Natural killer cell treated with Interleukin-12 subunit alpha and Interleukin-12 subunit beta and Interleukin-15 and Interleukin-18, amount 100 ng/mL, for 72 hours (primary cell): ENCODE results near the gene ADGRF4. TPM values are rescaled to one million over a fixed set of nuclear protein-coding genes. Genes with fewer than 3 reads are reported as not detected.
"Not testable (repeated sequence)": the region's sequence is repeated elsewhere in the genome, so short reads cannot be mapped to it uniquely, and the experiment has no call there.

Experiments used
- ATAC-seq, 2 donors: fragments of 150-1000 bp; cut with Tn5 transposase in 1 of 2; sonication (Bioruptor Pico), chemical (Tn5 transposase) in 1 of 2; 2 replicates each; pipeline ENCODE4 v1.10.0; 2021
- DNase-seq: peaks from one replicate; pipeline ENCODE4 v3.0.0; 2022; ENCODE audit warnings: low spot score
- H3K27ac Mint-ChIP-seq, 2 donors: 1 replicate in 1 of 2; 2 replicates in 1 of 2; pipeline ENCODE4 v1.8.0; 2022; ENCODE audit warnings: mixed read lengths in 2 of 2, mild to moderate bottlenecking in 1 of 2, moderate library complexity in 1 of 2
- H3K27me3 Mint-ChIP-seq, 2 donors: 1 replicate in 1 of 2; 2 replicates in 1 of 2; pipeline ENCODE4 v1.8.0; 2022; ENCODE audit warnings: mixed read lengths in 2 of 2
- H3K36me3 Mint-ChIP-seq: one replicate; pipeline ENCODE4 v1.8.0; 2022; ENCODE audit warnings: mixed read lengths
- H3K4me1 Mint-ChIP-seq, 2 donors: 1 replicate in 1 of 2; 2 replicates in 1 of 2; pipeline ENCODE4 v1.8.0; 2022; ENCODE audit warnings: low read depth in 2 of 2, mixed read lengths in 2 of 2, mild to moderate bottlenecking in 1 of 2
- H3K4me3 Mint-ChIP-seq: one replicate; pipeline ENCODE4 v1.8.0; 2022; ENCODE audit warnings: mixed read lengths
- H3K9me3 Mint-ChIP-seq: 2 replicates; pipeline ENCODE4 v1.8.0; 2022; ENCODE audit warnings: mixed read lengths
- total RNA-seq, 2 donors: library from RNA; stranded (reverse); gene quantifications; one replicate each; pipeline ENCODE4 v1.2.3, GENCODE V29; 2022

The ADGRF4 gene
- total RNA-seq, 2 donors from 2014 or later, result not detected

DNA sequence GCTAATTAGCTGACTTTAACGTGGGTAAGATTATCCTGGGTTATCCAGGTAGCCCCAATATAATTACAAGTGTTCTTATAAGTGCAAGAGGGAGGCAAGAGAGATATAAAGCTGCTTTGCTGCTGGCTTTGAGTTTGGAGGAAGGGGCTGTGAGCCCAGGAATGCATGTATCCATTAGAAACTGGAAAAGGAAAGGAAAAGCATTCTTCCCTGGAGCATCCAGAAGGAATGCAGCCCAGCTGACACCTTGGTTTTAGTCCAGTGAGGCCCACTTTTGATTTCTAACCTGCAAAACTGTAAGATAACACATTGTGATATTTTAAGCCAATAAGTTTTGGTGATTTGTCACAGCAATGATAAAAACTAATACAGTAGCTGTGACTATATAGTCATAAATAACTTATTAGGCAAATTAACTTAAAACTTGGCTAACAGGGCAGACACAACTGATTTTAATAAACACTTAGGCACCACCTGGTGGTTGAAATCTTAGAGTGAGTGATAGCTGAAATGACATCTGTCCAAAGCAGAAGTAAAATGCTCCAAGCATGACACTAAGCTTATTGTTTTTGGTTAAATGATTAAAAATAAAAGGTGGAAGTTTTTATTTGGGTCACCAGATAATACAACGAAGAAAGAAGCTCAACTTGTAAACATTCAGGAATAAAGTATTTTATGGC, 35.6 kb downstream of the ADGRF4 start:
- H3K27ac Mint-ChIP-seq, result no peak overlapping the region
- no peak overlapping the region for H3K4me3 Mint-ChIP-seq
- H3K36me3 Mint-ChIP-seq, result no peaks in the 10 kb centered on the region
- no peaks in the 10 kb centered on the region for H3K9me3 Mint-ChIP-seq
- DNase-seq, result no peak
- peaks cover 8 to 24% of the 10 kb centered on the region in 2 donors for H3K27me3 Mint-ChIP-seq
- H3K4me1 Mint-ChIP-seq, result no peaks in the 10 kb centered on the region
- ATAC-seq, result no peak

DNA sequence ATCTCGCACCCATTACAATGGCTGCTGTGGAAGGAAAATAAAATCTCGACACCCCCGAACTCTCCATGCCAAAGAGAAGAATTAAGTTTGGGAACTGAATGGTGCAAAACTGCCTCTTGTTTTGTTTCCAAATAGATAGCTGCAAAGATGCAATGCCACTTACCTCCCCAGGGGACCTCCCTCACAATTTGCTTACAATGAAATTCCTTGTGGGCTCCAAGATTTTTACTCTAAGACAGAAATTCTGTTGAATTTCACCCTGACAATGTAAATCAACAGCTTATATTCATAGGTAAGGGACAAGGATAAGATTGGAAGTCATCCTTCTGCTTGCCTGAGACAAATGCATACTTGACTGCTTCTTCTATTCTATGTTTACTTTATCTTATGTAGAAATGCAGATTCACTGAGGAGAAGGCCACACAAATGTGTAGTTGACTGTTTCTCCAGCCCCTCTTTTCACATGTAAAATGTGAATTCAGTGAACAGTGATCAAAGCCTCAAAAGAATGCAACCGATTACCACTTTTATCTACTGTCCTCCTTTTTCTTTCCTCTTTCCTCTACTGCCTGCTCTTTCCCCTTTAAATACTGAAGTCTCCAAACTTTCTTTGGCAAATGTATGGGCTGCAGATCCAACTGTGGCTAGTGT, 36.6 kb downstream of the ADGRF4 start:
- ATAC-seq, result no peak

GRCh38 chr6:47736083-47736700, 37.8 kb downstream of the ADGRF4 start:
- no peaks in the 10 kb centered on the region for H3K4me1 Mint-ChIP-seq
- H3K27ac Mint-ChIP-seq, result no peak overlapping the region
- DNase-seq (no peak), ATAC-seq (no peak)
- no peak overlapping the region for H3K4me3 Mint-ChIP-seq
- peaks cover 8 to 24% of the 10 kb centered on the region in 2 donors for H3K27me3 Mint-ChIP-seq
- H3K36me3 Mint-ChIP-seq, result no peaks in the 10 kb centered on the region
- H3K9me3 Mint-ChIP-seq, result no peaks in the 10 kb centered on the region

More for the DNA sequence above, 36.6 kb downstream of the ADGRF4 start:
- Mint-ChIP-seq H3K4me1 (no peaks in the 10 kb centered on the region), H3K9me3 (no peaks in the 10 kb centered on the region), H3K27me3 (peaks cover 8 to 24% of the 10 kb centered on the region in 2 donors), H3K27ac (no peak overlapping the region), H3K36me3 (no peaks in the 10 kb centered on the region), H3K4me3 (no peak overlapping the region)
- DNase-seq, result no peak

GRCh38 chr6:47737406-47737805, 39.0 kb downstream of the ADGRF4 start:
- Mint-ChIP-seq H3K4me1 (no peaks in the 10 kb centered on the region), H3K4me3 (no peak overlapping the region), H3K27me3 (peaks cover 6 to 18% of the 10 kb centered on the region in 2 donors), H3K9me3 (no peaks in the 10 kb centered on the region), H3K36me3 (no peaks in the 10 kb centered on the region), H3K27ac (no peak overlapping the region)
- DNase-seq, result no peak
- ATAC-seq, result no peak

GRCh38 chr6:47740714-47741113, 42.3 kb downstream of the ADGRF4 start:
- no peaks in the 10 kb centered on the region for H3K36me3 Mint-ChIP-seq
- DNase-seq, result no peak
- H3K9me3 Mint-ChIP-seq, result peaks cover 4% of the 10 kb centered on the region
- H3K4me3 Mint-ChIP-seq, result no peak overlapping the region
- peaks cover 0 to 3% of the 10 kb centered on the region in 2 donors for H3K27me3 Mint-ChIP-seq
- no peak for ATAC-seq
- no peaks in the 10 kb centered on the region for H3K4me1 Mint-ChIP-seq
- no peak overlapping the region for H3K27ac Mint-ChIP-seq

DNA sequence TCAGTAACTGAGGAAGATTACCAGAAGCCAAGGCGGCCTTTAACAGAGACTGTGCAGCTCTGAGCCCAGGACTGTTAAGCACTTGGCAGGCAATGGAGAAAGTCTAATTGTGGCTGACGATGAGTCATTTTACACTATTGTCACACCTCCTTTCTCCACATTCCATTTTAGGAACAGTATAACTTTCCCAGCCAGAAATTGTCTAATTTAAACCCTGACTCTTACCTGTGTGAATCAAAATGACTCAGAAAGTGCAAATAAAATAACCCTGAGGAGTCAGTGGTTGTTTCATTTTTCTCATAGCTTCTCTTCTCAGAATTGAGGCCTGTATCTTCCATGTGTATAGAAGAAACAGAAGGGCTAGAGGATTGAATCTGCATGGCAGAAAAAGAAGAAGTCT, 43.4 kb downstream of the ADGRF4 start:
- H3K27ac Mint-ChIP-seq, result no peak overlapping the region
- no peaks in the 10 kb centered on the region for H3K36me3 Mint-ChIP-seq
- DNase-seq, result no peak
- peaks cover 4% of the 10 kb centered on the region for H3K9me3 Mint-ChIP-seq
- H3K4me1 Mint-ChIP-seq, result no peaks in the 10 kb centered on the region
- no peaks in the 10 kb centered on the region for H3K27me3 Mint-ChIP-seq
- peak; percentile 52 to 60 for ATAC-seq
- no peak overlapping the region for H3K4me3 Mint-ChIP-seq

- H3K36me3 Mint-ChIP-seq, result no peaks in the 10 kb centered on the region
- H3K27ac Mint-ChIP-seq, result no peak overlapping the region
- peaks cover 4% of the 10 kb centered on the region for H3K9me3 Mint-ChIP-seq
- ATAC-seq (no peak), DNase-seq (no peak)
- no peaks in the 10 kb centered on the region for H3K27me3 Mint-ChIP-seq
- H3K4me1 Mint-ChIP-seq, result no peaks in the 10 kb centered on the region
- H3K4me3 Mint-ChIP-seq, result no peak overlapping the region
These were observed 45.4 kb downstream of the ADGRF4 start for GRCh38 chr6:47743744-47744143.

DNA sequence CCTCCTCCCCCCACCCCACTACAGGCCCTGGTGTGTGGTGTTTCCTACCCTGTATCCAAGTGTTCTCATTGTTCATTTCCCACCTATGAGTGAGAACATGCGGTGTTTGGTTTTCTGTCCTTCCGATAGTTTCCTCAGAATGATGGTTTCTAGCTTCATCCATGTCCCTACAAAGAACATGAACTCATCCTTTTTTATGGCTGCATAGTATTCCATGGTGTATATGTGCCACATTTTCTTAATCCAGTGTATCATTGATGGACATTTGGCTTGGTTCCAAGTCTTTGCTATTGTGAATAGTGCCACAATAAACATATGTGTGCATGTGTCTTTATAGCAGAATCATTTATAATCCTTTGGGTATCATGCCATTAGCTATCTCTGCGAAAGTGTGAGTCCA, 46.9 kb downstream of the ADGRF4 start:
- not testable (repeated sequence) for H3K9me3 Mint-ChIP-seq, H3K27ac Mint-ChIP-seq, ATAC-seq, DNase-seq, H3K27me3 Mint-ChIP-seq, H3K4me3 Mint-ChIP-seq, H3K4me1 Mint-ChIP-seq, H3K36me3 Mint-ChIP-seq

- Mint-ChIP-seq H3K4me3 (no peak overlapping the region), H3K36me3 (no peaks in the 10 kb centered on the region), H3K27me3 (peaks cover 0 to 19% of the 10 kb centered on the region in 2 donors), H3K4me1 (no peaks in the 10 kb centered on the region), H3K27ac (no peak overlapping the region), H3K9me3 (peaks cover 4% of the 10 kb centered on the region)
- DNase-seq (no peak), ATAC-seq (no peak)
These were observed 51.4 kb downstream of the ADGRF4 start for GRCh38 chr6:47749757-47750156.

GRCh38 chr6:47752801-47753200, 54.4 kb downstream of the ADGRF4 start:
- no peaks in the 10 kb centered on the region for H3K9me3 Mint-ChIP-seq
- ATAC-seq (no peak), DNase-seq (no peak)
- no peak overlapping the region for H3K27ac Mint-ChIP-seq
- no peaks in the 10 kb centered on the region for H3K4me1 Mint-ChIP-seq
- no peaks in the 10 kb centered on the region for H3K36me3 Mint-ChIP-seq
- H3K4me3 Mint-ChIP-seq, result no peak overlapping the region
- H3K27me3 Mint-ChIP-seq, result peaks cover 7 to 26% of the 10 kb centered on the region in 2 donors

DNA sequence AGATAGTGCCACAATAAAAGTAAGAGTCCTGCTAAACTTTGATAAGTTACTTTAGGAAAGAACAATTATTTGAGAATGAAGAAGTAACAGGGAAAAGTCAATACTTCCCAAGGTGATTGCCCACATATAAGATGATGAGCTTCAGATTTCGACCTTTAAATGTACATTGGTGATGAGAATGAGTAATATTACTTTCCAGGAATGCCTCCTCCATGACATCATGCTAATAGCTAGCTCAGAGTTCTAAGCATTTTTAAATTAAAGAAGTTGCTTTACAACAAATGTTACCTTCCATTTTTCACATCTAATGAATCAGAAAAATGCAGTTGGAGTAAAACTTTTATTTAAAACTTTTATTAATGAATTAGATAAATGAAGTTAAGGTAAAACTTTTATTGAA, 61.0 kb downstream of the ADGRF4 start:
- Mint-ChIP-seq H3K36me3 (no peaks in the 10 kb centered on the region), H3K27ac (no peak overlapping the region), H3K27me3 (peaks cover 10 to 11% of the 10 kb centered on the region in 2 donors), H3K4me1 (no peaks in the 10 kb centered on the region), H3K9me3 (no peaks in the 10 kb centered on the region), H3K4me3 (no peak overlapping the region)
- ATAC-seq (no peak), DNase-seq (no peak)

DNA sequence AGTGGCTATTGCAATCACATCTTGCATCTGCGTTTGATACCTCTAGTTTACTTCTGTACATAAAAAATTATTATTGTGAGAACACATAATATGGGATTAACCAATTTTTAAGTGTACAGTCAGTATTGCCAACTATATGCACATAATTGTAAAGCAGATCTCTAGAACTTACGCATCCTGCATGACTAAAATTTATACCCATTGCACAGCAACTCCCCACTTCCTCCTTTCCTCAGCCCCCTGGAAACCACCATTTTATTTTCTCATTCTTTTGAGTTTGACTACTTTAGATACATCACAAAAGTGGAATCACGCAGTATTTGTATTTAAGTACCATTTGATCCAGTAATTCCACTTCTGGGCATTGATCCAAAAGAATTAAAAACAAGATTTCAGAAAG, 64.1 kb downstream of the ADGRF4 start:
- H3K4me3 Mint-ChIP-seq, result no peak overlapping the region
- ATAC-seq (no peak), DNase-seq (no peak)
- H3K27me3 Mint-ChIP-seq, result peaks cover 3 to 11% of the 10 kb centered on the region in 2 donors
- no peaks in the 10 kb centered on the region for H3K36me3 Mint-ChIP-seq
- no peak overlapping the region for H3K27ac Mint-ChIP-seq
- no peaks in the 10 kb centered on the region for H3K4me1 Mint-ChIP-seq
- H3K9me3 Mint-ChIP-seq, result no peaks in the 10 kb centered on the region

DNA sequence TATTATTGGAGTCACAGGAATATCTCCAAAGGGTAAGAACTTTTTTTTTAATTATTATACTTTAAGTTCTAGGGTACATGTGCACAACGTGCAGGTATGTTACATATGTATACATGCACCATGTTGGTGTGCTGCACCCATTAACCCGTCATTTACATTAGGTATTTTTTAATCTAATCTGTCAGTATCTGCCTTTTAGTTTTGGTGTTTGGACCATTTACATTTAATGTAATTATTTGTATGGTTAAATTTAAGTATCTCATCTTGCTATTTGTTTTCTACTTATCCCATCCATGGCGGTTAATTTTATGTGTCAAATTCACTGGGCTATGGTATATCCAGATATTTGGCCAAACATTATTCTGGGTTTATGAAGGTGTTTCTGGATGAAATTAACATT, 68.1 kb downstream of the ADGRF4 start:
- H3K9me3 Mint-ChIP-seq, result no peaks in the 10 kb centered on the region
- ATAC-seq (no peak), DNase-seq (no peak)
- H3K4me1 Mint-ChIP-seq, result no peaks in the 10 kb centered on the region
- peaks cover 5% of the 10 kb centered on the region for H3K36me3 Mint-ChIP-seq
- no peak overlapping the region for H3K4me3 Mint-ChIP-seq
- peaks cover 11 to 35% of the 10 kb centered on the region in 2 donors for H3K27me3 Mint-ChIP-seq
- no peak overlapping the region for H3K27ac Mint-ChIP-seq

DNA sequence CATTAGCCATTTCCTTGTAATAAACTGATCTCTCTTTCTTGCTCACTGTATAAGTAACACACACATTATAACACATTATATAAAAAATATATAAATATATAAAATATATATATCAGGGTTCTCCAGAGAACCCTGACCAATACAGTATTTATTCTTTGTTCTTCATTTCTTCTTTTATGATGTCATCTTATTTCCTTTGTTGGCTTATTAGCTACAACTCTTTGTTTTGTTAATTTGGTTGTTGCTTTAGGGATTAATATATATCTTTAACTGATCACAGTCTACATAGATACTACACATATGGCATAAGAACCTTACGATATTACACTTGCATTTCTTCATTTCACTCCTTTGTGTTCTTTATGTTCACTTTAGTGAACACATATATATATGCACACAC, 68.7 kb downstream of the ADGRF4 start:
- DNase-seq (no peak), ATAC-seq (no peak)
- H3K4me3 Mint-ChIP-seq, result no peak overlapping the region
- peaks cover 5% of the 10 kb centered on the region for H3K36me3 Mint-ChIP-seq
- H3K9me3 Mint-ChIP-seq, result no peaks in the 10 kb centered on the region
- H3K4me1 Mint-ChIP-seq, result no peaks in the 10 kb centered on the region
- peaks cover 11 to 41% of the 10 kb centered on the region in 2 donors for H3K27me3 Mint-ChIP-seq
- no peak overlapping the region for H3K27ac Mint-ChIP-seq
